ENCODE data around the gene NRDE2. TPM values are rescaled to one million over a fixed set of nuclear protein-coding genes. Genes with fewer than 3 reads are reported as not detected.

Gene NRDE2
- total RNA-seq, 1 experiment from 2014 or later: 16.5 TPM

DNA sequence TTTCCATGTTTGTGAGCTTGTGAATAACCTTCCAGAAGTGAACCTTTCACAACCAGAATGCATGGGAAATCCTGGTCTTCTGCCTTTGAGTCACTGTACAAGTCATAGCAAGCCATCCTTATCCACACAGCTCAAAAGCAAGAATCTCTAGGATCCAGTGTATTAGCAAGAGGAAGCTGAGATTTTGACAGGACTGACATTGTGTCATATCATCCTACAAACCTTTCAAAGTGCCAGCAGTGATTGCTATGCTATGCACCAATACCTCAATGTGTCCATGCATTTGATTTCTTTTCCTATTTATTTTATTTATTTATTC is 13.5 kb upstream of the NRDE2 start:
- POLR2A ChIA-PET: no interaction called here
- no peaks in the 10 kb centered on the region for H3K9me3 ChIP-seq (ENCODE audit: control insufficient read depth, insufficient read depth, low read depth, low read length)
- H3K36me3 ChIP-seq (ENCODE audit: control insufficient read depth, insufficient read depth, low read length): no peaks in the 10 kb centered on the region
- CTCF ChIA-PET: no interaction called here
- intact Hi-C loops (cut with micrococcal nuclease; ENCODE audit: unreplicated experiment) (no loop called here), in situ Hi-C loops (cut with HindIII; ENCODE audit: low pct_unique_long_range_greater_than_20kb, low sequenced_read_pairs) (no loop called here)
- no peak for TF ChIP-seq REST (IDR thresholded peaks at IDR 0.05; ENCODE audit: insufficient read depth in 1 of 2, low read depth in 2 of 2, low read length in 1 of 2)
- TF ChIP-seq TCF7L2 (IDR thresholded peaks at IDR 0.05; ENCODE audit: low read depth, low read length): no peak
- TF ChIP-seq, protein P1, sequence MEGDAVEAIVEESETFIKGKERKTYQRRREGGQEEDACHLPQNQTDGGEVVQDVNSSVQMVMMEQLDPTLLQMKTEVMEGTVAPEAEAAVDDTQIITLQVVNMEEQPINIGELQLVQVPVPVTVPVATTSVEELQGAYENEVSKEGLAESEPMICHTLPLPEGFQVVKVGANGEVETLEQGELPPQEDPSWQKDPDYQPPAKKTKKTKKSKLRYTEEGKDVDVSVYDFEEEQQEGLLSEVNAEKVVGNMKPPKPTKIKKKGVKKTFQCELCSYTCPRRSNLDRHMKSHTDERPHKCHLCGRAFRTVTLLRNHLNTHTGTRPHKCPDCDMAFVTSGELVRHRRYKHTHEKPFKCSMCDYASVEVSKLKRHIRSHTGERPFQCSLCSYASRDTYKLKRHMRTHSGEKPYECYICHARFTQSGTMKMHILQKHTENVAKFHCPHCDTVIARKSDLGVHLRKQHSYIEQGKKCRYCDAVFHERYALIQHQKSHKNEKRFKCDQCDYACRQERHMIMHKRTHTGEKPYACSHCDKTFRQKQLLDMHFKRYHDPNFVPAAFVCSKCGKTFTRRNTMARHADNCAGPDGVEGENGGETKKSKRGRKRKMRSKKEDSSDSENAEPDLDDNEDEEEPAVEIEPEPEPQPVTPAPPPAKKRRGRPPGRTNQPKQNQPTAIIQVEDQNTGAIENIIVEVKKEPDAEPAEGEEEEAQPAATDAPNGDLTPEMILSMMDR (IDR thresholded peaks at IDR 0.05): no peak
- TF ChIP-seq SIN3A (IDR thresholded peaks at IDR 0.05; ENCODE audit: borderline replicate concordance, insufficient read depth, low read depth, low read length): no peak
- TF ChIP-seq POLR2AphosphoS5 (IDR thresholded peaks at IDR 0.05; ENCODE audit: low read depth, low read length): no peak
- BruUV-seq (replicated peaks): no TSS peak
- H3K27ac ChIP-seq (ENCODE audit: low read length): no peak overlapping the region
- H3K27me3 ChIP-seq (ENCODE audit: control insufficient read depth, insufficient read depth, low read length): no peaks in the 10 kb centered on the region
- no peaks in the 10 kb centered on the region for H3K4me1 ChIP-seq (ENCODE audit: control insufficient read depth, insufficient read depth, low read length)
- DNase-seq (ENCODE audit: low read depth, low spot score) (no peak), ATAC-seq (no peak)
- no peak overlapping the region for H3K4me3 ChIP-seq (ENCODE audit: low read depth in 2 of 2, low read length in 2 of 2)

GRCh38 chr14:90344331-90345238 is 12.8 kb upstream of the NRDE2 start:
- CTCF ChIA-PET: no interaction called here
- H3K27me3 ChIP-seq (ENCODE audit: control insufficient read depth, insufficient read depth, low read length): no peaks in the 10 kb centered on the region
- ATAC-seq: no peak
- no peak overlapping the region for H3K4me3 ChIP-seq (ENCODE audit: low read depth in 2 of 2, low read length in 2 of 2)
- in situ Hi-C loops (cut with HindIII; ENCODE audit: low pct_unique_long_range_greater_than_20kb, low sequenced_read_pairs): no loop called here
- intact Hi-C loops (cut with micrococcal nuclease; ENCODE audit: unreplicated experiment): no loop called here
- POLR2A ChIA-PET: no interaction called here
- no peaks in the 10 kb centered on the region for H3K9me3 ChIP-seq (ENCODE audit: control insufficient read depth, insufficient read depth, low read depth, low read length)
- H3K27ac ChIP-seq (ENCODE audit: low read length): no peak overlapping the region
- H3K4me1 ChIP-seq (ENCODE audit: control insufficient read depth, insufficient read depth, low read length): no peaks in the 10 kb centered on the region
- BruUV-seq (replicated peaks): no TSS peak
- DNase-seq (ENCODE audit: low read depth, low spot score): no peak
- H3K36me3 ChIP-seq (ENCODE audit: control insufficient read depth, insufficient read depth, low read length): no peaks in the 10 kb centered on the region
- no peak for TF ChIP-seq TCF7L2 (IDR thresholded peaks at IDR 0.05; ENCODE audit: low read depth, low read length)
- TF ChIP-seq REST (IDR thresholded peaks at IDR 0.05; ENCODE audit: insufficient read depth in 1 of 2, low read depth in 2 of 2, low read length in 1 of 2): no peak
- no peak for TF ChIP-seq POLR2AphosphoS5 (IDR thresholded peaks at IDR 0.05; ENCODE audit: low read depth, low read length)
- no peak for TF ChIP-seq SIN3A (IDR thresholded peaks at IDR 0.05; ENCODE audit: borderline replicate concordance, insufficient read depth, low read depth, low read length)
- TF ChIP-seq, protein P1 (IDR thresholded peaks at IDR 0.05): no peak
